CD4-positive, CD25-positive, alpha-beta regulatory T cell (primary cell): Measurements from ENCODE around the gene THRSP. TPM values are rescaled to one million over a fixed set of nuclear protein-coding genes. Genes with fewer than 3 reads are reported as not detected.
"Not testable (repeated sequence)": the region's sequence is repeated elsewhere in the genome, so short reads cannot be mapped to it uniquely, and the experiment has no call there.

Experiments
- ATAC-seq, 2 donors: fragments of 150-1000 bp; cut with Tn5 transposase; one replicate each; pipeline ENCODE4 v1.10.0; 2021; ENCODE audit warnings: low read depth in 2 of 2, moderate number of reproducible peaks in 2 of 2, moderate library complexity in 1 of 2
- DNase-seq, 3 donors: peaks; one replicate each; pipeline versions ENCODE4 v3.0.0 to v3.0.0-alpha.2; 2012 to 2022; ENCODE audit warnings: mixed read lengths in 1 of 3
- H3K27ac ChIP-seq: one replicate; pipeline ENCODE4 v1.7.0; 2013; ENCODE audit warnings: mild to moderate bottlenecking, low read length; ENCODE audit not compliant: insufficient read depth, poor library complexity, severe bottlenecking
- H3K27me3 ChIP-seq: one replicate; pipeline ENCODE4 v1.7.0; 2013; ENCODE audit warnings: low read length; ENCODE audit not compliant: control insufficient read depth, insufficient read depth
- H3K36me3 ChIP-seq: one replicate; pipeline ENCODE4 v1.7.0; 2013; ENCODE audit warnings: mild to moderate bottlenecking, low read length, moderate library complexity; ENCODE audit not compliant: control insufficient read depth, insufficient read depth
- H3K4me1 ChIP-seq: 2 replicates; pipeline ENCODE4 v1.7.0; 2013; ENCODE audit warnings: mild to moderate bottlenecking, low read length; ENCODE audit not compliant: insufficient read depth, control insufficient read depth, poor library complexity, severe bottlenecking
- H3K4me3 ChIP-seq: one replicate; pipeline ENCODE4 v1.7.0; 2013; ENCODE audit warnings: low read depth, mild to moderate bottlenecking, low read length, moderate library complexity
- H3K9me3 ChIP-seq, 2 experiments: 1 replicate in 1 of 2; 2 replicates in 1 of 2; pipeline ENCODE4 v1.7.0; 2013; ENCODE audit warnings: low read length in 2 of 2, mild to moderate bottlenecking in 1 of 2, moderate library complexity in 1 of 2; ENCODE audit not compliant: control insufficient read depth in 2 of 2
- H3K27ac Mint-ChIP-seq, 3 donors: one replicate each; pipeline ENCODE4 v1.8.0; 2020 to 2022; ENCODE audit warnings: mild to moderate bottlenecking in 3 of 3, mixed read lengths in 3 of 3, moderate library complexity in 2 of 3
- H3K27me3 Mint-ChIP-seq: one replicate; pipeline ENCODE4 v1.8.0; 2022; ENCODE audit warnings: mild to moderate bottlenecking, mixed read lengths
- H3K36me3 Mint-ChIP-seq: one replicate; pipeline ENCODE4 v1.8.0; 2020; ENCODE audit warnings: mixed read lengths
- H3K4me1 Mint-ChIP-seq, 4 donors: one replicate each; pipeline ENCODE4 v1.8.0; 2020 to 2022; ENCODE audit warnings: mixed read lengths in 4 of 4, mild to moderate bottlenecking in 1 of 4
- H3K4me3 Mint-ChIP-seq, 4 donors: one replicate each; pipeline ENCODE4 v1.8.0; 2020 to 2022; ENCODE audit warnings: mild to moderate bottlenecking in 4 of 4, mixed read lengths in 4 of 4, moderate library complexity in 3 of 4
- H3K9me3 Mint-ChIP-seq, 7 donors: one replicate each; pipeline ENCODE4 v1.8.0; 2020 to 2022; ENCODE audit warnings: mixed read lengths in 7 of 7, mild to moderate bottlenecking in 3 of 7, moderate library complexity in 2 of 7
- polyA plus RNA-seq, 4 donors: library from polyadenylated mRNA; unstranded; fragments of 300-500 nt; fragmentation: Illumina TruSeq; gene quantifications; one replicate each; pipeline ENCODE4 v1.2.3, GENCODE V29; 2021
- total RNA-seq: library from RNA; stranded (reverse); gene quantifications from one replicate; pipeline ENCODE4 v1.2.3, GENCODE V29; 2022

Gene THRSP
- total and polyA plus RNA-seq, 5 donors from 2014 or later: 0.20 TPM; not detected in 4

- not testable (repeated sequence) for H3K4me1 ChIP-seq, H3K27me3 Mint-ChIP-seq, H3K36me3 Mint-ChIP-seq, H3K27me3 ChIP-seq, H3K36me3 ChIP-seq, H3K9me3 ChIP-seq, H3K27ac Mint-ChIP-seq, ATAC-seq, H3K4me3 Mint-ChIP-seq, H3K4me3 ChIP-seq, DNase-seq, H3K9me3 Mint-ChIP-seq, H3K27ac ChIP-seq, H3K4me1 Mint-ChIP-seq
These were observed 22.9 kb downstream of the THRSP start for GRCh38 chr11:78086521-78087074.

DNA sequence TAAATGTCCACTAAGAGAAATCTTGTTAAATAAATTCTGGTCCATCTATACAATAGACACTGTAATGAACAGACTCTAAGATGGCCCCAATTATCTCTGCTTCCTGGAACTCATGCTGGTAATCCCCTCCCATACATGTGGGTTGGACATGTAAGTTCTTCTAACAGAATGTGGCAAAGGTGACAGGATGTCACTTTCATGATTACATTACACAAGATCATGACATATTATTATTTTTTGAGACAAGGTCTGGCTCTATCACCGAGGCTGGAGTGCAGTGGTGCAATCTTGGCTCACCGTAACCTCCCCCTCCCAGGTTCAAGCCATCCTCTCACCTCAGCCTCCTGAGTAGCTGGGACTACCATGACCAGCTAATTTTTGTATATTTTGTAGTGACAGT is 30.6 kb downstream of the THRSP start:
- H3K27me3 ChIP-seq: no peaks in the 10 kb centered on the region
- peaks cover 0 to 9% (median 0%) of the 10 kb centered on the region in 4 donors for H3K4me1 Mint-ChIP-seq
- peaks cover 2% of the 10 kb centered on the region for H3K36me3 ChIP-seq
- no peaks in the 10 kb centered on the region for H3K4me1 ChIP-seq
- no peaks in the 10 kb centered on the region for H3K27me3 Mint-ChIP-seq
- H3K4me3 ChIP-seq: no peak overlapping the region
- H3K9me3 ChIP-seq: no peaks in the 10 kb centered on the region
- ATAC-seq: peak in 1 of 2 donors; percentile 39
- peak in 1 of 3 donors; percentile 76 for DNase-seq
- H3K4me3 Mint-ChIP-seq: no peak overlapping the region
- H3K27ac Mint-ChIP-seq: no peak overlapping the region
- no peak overlapping the region for H3K27ac ChIP-seq
- H3K9me3 Mint-ChIP-seq: no peaks in the 10 kb centered on the region
- H3K36me3 Mint-ChIP-seq: peaks cover 9% of the 10 kb centered on the region

- peaks cover 0 to 9% (median under 1%) of the 10 kb centered on the region in 4 donors for H3K4me1 Mint-ChIP-seq
These were observed 34.2 kb downstream of the THRSP start for GRCh38 chr11:78097666-78098385.

GRCh38 chr11:78099666-78100065 is 36.0 kb downstream of the THRSP start:
- DNase-seq (no peak), ATAC-seq (no peak)
- Histone ChIP-seq H3K9me3 (no peaks in the 10 kb centered on the region), H3K27ac (no peak overlapping the region), H3K27me3 (no peaks in the 10 kb centered on the region), H3K4me1 (no peaks in the 10 kb centered on the region), H3K4me3 (no peak overlapping the region), H3K36me3 (peaks cover 27% of the 10 kb centered on the region)
- Mint-ChIP-seq H3K36me3 (peaks cover 38% of the 10 kb centered on the region), H3K4me3 (no peak overlapping the region), H3K9me3 (no peaks in the 10 kb centered on the region), H3K27ac (no peak overlapping the region), H3K4me1 (peaks cover 0 to 3% (median under 1%) of the 10 kb centered on the region in 4 donors), H3K27me3 (no peaks in the 10 kb centered on the region)

More at GRCh38 chr11:78097666-78098385, 34.2 kb downstream of the THRSP start:
- no peak overlapping the region for H3K4me3 ChIP-seq
- H3K4me1 ChIP-seq: no peaks in the 10 kb centered on the region
- ATAC-seq (no peak), DNase-seq (no peak)
- H3K9me3 Mint-ChIP-seq: no peaks in the 10 kb centered on the region
- H3K27me3 Mint-ChIP-seq: no peaks in the 10 kb centered on the region
- H3K4me3 Mint-ChIP-seq: no peak overlapping the region
- H3K9me3 ChIP-seq: no peaks in the 10 kb centered on the region
- no peak overlapping the region for H3K27ac Mint-ChIP-seq
- H3K36me3 Mint-ChIP-seq: peaks cover 33% of the 10 kb centered on the region
- no peaks in the 10 kb centered on the region for H3K27me3 ChIP-seq
- H3K27ac ChIP-seq: no peak overlapping the region
- peaks cover 22% of the 10 kb centered on the region for H3K36me3 ChIP-seq

- Histone ChIP-seq H3K27me3 (no peaks in the 10 kb centered on the region), H3K9me3 (no peaks in the 10 kb centered on the region), H3K4me3 (no peak overlapping the region), H3K4me1 (no peaks in the 10 kb centered on the region), H3K27ac (no peak overlapping the region), H3K36me3 (peaks cover 27% of the 10 kb centered on the region)
- Mint-ChIP-seq H3K27ac (peak overlapping the region in 1 of 3 donors; percentile 11), H3K9me3 (no peaks in the 10 kb centered on the region), H3K4me3 (no peak overlapping the region), H3K4me1 (peaks cover 0 to 2% (median 0%) of the 10 kb centered on the region in 4 donors), H3K27me3 (no peaks in the 10 kb centered on the region), H3K36me3 (peaks cover 40% of the 10 kb centered on the region)
- DNase-seq (no peak), ATAC-seq (no peak)
These were observed 36.6 kb downstream of the THRSP start for GRCh38 chr11:78100261-78100660.

DNA sequence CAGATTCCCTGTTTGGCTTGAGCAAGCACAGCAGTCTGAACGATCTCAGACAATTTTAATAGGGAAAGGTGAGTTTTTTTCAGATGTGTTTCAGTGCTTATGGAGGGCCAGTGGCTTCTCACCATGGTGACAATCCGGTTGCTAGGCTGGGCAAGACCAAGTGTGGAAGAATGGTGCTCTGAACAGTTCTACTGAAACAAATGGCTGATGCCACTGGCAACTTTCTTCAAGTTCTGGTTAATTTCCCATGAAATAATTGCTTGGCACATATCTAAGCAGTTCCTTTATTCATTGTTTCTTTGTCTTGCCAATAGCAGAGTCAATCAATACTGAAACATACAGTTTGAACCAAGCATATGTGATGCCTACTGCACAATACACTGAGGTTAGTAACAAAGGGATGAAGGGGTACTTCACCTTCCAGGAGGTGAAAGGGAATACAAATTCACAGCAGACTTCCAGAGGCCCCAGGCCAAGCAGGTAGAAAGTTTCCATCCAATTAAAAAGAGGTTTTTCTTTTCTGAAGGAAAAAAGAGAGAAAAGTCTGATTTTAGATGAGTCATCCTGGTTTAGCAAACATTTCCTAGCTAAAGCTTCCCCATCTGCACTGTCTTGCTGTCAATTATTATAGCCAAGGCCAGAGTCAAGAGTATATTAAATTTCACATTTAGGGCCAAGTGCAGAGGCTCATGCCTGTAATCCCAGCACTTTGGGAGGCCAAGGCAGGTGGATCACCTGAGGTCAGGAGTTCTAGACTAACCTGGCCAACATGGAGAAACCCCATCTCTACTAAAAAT is 37.2 kb downstream of the THRSP start:
- H3K27ac Mint-ChIP-seq: no peak overlapping the region

DNA sequence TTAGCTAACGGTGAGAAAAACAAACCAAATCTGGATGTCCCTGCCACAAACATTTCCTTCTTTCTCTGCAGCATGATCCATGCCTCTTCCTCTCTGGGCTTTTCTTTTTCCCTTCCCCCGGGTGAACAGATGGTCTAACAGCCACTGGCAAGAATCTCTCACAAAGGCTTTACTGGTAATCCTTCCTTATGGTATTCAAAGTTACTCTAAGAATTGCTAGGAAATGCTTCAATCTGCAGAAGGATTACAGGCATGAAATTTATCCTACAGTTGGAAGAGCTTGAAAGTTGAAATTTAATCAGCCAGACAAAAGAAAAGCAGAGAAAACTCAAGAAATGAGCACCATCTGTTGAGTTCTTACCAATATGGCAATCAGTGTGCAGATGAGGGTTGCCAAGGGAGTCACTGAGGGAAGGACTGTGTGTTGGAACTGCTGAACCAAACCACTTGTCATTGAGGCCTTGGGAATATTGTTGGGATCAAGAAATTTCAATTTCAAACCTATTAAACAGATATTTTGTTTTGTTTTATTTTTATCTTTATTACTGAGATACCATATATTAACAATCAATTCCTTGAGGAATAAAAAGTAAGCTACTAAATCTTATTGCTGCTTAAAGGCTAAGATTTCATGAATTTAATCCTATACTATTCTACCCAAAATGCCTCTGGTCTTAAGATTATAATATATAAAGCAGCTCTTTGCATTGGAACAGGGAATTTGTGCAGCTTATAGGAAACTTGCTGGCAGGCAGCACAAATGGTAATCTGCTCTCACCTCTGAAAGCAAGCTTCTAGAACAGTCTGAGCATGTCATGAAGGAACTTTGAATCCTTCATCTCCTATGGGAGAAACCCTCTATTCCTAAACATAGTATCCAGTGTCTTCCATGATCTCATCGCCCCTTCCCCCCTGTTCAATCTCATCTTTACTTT is 45.7 kb downstream of the THRSP start:
- Mint-ChIP-seq H3K4me1 (peaks cover 0 to 4% (median 4%) of the 10 kb centered on the region in 4 donors), H3K27ac (peak overlapping the region in 1 of 3 donors; percentile 11), H3K9me3 (peaks cover 0 to 1% (median 0%) of the 10 kb centered on the region in 7 donors), H3K27me3 (no peaks in the 10 kb centered on the region), H3K36me3 (peaks cover 49% of the 10 kb centered on the region), H3K4me3 (no peak overlapping the region)
- ATAC-seq (no peak), DNase-seq (no peak)
- Histone ChIP-seq H3K27me3 (no peaks in the 10 kb centered on the region), H3K9me3 (no peaks in the 10 kb centered on the region), H3K36me3 (peaks cover 37% of the 10 kb centered on the region), H3K4me3 (no peak overlapping the region), H3K27ac (no peak overlapping the region), H3K4me1 (no peaks in the 10 kb centered on the region)

More for the DNA sequence above, 37.2 kb downstream of the THRSP start:
- ATAC-seq (no peak), DNase-seq (no peak)
- H3K27me3 Mint-ChIP-seq: no peaks in the 10 kb centered on the region
- Histone ChIP-seq H3K4me3 (no peak overlapping the region), H3K27me3 (no peaks in the 10 kb centered on the region), H3K9me3 (no peaks in the 10 kb centered on the region), H3K27ac (no peak overlapping the region), H3K4me1 (no peaks in the 10 kb centered on the region), H3K36me3 (peaks cover 27% of the 10 kb centered on the region)
- no peaks in the 10 kb centered on the region for H3K9me3 Mint-ChIP-seq
- H3K4me1 Mint-ChIP-seq: peaks cover 0 to 2% (median 0%) of the 10 kb centered on the region in 4 donors
- H3K36me3 Mint-ChIP-seq: peaks cover 39% of the 10 kb centered on the region
- no peak overlapping the region for H3K4me3 Mint-ChIP-seq
